Measurements from ENCODE around the gene EIF2D.

EIF2D gene

DNA sequence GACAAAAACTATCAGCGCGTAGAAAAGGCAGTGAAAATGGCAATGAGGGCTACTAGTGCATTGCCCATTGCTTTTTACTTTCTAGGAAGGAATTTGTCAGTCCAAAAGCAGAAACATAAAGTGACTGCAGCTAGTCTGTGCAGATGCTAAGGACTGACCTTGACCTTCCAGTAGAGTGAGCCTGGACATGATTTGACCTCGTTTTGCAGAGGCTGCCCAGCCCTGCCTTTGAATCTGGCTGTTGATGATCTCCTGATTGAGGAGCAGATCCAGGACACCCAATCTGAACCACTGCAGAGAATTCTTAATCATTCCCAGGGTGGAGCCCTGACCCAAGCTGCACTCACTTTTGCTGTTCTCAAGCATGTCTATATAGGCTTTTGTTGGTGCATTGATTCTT, 44.7 kb upstream of the EIF2D start:
- TF ChIP-seq, protein P1, sequence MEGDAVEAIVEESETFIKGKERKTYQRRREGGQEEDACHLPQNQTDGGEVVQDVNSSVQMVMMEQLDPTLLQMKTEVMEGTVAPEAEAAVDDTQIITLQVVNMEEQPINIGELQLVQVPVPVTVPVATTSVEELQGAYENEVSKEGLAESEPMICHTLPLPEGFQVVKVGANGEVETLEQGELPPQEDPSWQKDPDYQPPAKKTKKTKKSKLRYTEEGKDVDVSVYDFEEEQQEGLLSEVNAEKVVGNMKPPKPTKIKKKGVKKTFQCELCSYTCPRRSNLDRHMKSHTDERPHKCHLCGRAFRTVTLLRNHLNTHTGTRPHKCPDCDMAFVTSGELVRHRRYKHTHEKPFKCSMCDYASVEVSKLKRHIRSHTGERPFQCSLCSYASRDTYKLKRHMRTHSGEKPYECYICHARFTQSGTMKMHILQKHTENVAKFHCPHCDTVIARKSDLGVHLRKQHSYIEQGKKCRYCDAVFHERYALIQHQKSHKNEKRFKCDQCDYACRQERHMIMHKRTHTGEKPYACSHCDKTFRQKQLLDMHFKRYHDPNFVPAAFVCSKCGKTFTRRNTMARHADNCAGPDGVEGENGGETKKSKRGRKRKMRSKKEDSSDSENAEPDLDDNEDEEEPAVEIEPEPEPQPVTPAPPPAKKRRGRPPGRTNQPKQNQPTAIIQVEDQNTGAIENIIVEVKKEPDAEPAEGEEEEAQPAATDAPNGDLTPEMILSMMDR (IDR thresholded peaks at IDR 0.05; ENCODE audit: control insufficient read depth, extremely low read depth, insufficient read depth) = no peak
- no peak overlapping the region for H3K4me3 ChIP-seq (ENCODE audit: low read depth, low read length)
- no peak for DNase-seq (ENCODE audit: low read depth)

DNA sequence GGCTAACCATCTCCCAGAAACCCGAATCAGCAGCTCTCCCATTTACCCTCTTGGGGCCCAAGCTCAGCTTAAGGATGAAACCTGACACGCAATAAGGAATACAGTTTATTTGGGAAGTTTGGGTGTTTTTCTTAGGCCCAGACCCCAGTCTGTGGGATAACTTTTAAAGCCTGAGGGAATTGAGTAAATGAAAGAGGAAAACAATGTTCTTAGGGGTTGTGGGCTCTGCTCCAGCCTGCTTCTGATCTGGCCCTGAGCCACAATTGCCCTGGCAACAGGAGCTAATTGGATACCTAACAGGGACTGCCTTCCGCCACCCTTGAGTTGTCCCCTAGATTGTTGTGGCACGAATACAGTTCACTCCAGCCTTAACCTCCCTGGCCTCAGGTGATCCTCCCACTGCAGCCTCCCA, 43.2 kb upstream of the EIF2D start:
- TF ChIP-seq, protein P1 (IDR thresholded peaks at IDR 0.05; ENCODE audit: control insufficient read depth, extremely low read depth, insufficient read depth) = no peak
- H3K4me3 ChIP-seq (ENCODE audit: low read depth, low read length) = no peak overlapping the region
- no peak for DNase-seq (ENCODE audit: low read depth)

DNA sequence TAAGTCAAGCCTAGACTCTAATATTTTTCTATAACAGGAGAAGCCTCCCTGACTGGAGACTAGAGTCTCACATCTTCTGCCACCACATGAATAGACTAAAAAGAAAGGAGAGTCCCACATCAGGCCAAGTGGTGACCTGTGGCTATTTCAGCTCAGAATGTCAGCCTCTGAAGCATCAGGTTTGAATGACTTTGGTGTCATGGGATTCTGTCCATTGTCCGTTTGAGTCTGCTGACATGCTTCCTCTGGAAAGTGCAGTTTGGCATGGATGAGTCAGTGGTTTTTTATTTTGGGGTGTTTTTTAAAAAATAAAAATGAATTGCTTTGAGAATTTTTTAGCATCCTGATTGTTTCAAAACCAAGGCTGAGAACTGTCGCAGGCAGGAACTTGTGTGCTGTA, 42.6 kb upstream of the EIF2D start:
- TF ChIP-seq, protein P1 (IDR thresholded peaks at IDR 0.05; ENCODE audit: control insufficient read depth, extremely low read depth, insufficient read depth) = no peak
- no peak for DNase-seq (ENCODE audit: low read depth)
- H3K4me3 ChIP-seq (ENCODE audit: low read depth, low read length) = no peak overlapping the region

DNA sequence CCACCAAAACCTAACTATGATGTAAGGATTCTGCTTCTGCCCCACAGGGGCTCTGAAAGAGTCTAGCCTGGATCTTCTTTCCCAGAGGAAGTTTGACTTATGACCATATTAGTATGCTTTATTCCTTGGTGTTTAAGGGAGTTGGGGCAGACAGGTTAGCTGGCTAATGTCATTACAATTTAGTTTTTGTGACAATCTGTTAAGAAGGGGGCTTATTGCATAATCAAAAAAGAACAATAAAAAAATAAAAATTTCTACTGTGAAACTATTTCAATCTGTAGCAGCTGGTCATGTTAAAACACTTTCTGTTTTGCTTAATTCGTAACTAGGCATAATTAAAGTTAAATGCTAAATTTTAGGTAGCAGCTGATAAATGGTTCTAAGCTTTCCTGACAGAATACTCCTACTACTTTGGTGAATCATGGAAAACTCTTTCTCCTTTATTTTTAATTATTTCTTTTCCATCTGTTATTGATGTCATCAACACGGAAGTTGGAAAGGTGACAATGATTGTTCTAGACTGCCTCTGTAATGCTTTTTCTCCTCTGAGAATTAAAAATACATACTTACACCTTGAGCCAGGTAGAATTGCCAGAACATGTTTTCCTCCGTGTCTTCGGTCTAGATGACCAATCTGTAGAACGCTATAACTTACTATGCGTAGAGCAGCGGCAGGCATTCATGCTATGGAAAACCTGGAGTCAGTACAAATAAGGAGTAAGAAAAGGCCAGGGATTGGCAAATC, 41.6 kb upstream of the EIF2D start:
- no peak overlapping the region for H3K4me3 ChIP-seq (ENCODE audit: low read depth, low read length)
- TF ChIP-seq, protein P1 (IDR thresholded peaks at IDR 0.05; ENCODE audit: control insufficient read depth, extremely low read depth, insufficient read depth) = no peak
- DNase-seq (ENCODE audit: low read depth) = no peak

DNA sequence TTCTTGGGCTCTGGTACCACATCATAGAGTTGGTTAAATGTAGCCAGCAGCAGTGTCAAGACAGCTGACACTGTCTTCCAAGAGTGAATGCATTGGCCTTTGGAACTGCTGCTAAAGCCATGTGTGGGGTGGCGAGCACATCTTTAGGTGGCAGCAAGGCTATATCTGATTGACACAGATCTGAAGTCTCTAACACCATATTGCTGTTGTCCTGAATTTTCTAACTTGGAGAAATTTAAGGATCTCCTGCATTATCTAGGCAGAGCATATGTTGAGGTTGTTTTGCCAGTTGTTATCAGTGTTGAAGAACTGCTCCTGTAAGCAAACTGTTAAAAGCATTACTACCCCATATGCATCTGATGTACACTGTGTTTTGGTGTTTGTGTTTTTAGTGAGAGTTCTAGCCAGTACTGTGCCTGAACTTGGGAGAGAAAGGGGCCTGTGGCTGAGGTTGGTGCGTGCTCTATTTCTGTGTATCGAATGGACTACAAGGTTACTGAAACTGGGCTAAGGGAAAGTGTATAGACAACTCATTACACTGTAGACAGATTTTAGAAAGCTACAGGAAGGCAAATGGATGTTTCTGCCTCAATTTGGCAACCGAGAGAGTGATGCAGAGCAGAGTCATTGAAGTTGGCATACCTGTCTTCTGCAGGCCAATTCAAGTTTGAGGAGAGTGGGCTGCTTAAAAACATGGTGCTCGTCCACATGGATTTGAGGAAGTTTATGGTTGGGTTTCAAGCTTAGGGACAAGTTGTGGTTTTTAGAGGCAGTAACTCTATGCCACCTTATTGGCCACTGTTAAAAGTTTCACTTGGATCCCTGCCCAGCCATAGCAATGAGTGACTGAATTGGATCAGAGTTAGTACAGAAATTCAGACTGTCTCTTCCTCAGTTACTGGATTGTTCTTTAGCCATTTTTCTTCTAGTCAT, 40.0 kb upstream of the EIF2D start:
- H3K4me3 ChIP-seq (ENCODE audit: low read depth, low read length) = no peak overlapping the region
- DNase-seq (ENCODE audit: low read depth) = no peak
- TF ChIP-seq, protein P1 (IDR thresholded peaks at IDR 0.05; ENCODE audit: control insufficient read depth, extremely low read depth, insufficient read depth) = no peak

DNA sequence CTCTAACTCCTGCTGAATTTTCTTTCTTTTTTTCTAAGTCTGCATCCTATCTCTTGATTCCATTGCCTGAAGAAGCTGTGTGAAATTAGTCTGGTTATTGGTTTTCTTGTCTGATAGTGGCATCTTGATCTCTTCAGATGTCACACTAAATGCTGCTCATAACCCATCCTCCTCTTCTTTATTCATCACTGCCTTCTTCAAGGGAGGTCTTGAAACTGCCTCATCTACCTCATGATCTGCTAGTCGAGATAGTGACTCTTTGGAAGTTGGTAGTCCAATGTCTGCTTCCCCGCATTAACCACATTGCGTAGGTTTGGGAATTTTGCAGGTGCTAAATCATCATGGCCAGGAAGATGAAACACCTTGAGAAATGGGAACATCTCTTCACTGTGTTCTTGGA, 38.7 kb upstream of the EIF2D start:
- no peak overlapping the region for H3K4me3 ChIP-seq (ENCODE audit: low read depth, low read length)
- no peak for DNase-seq (ENCODE audit: low read depth)
- TF ChIP-seq, protein P1 (IDR thresholded peaks at IDR 0.05; ENCODE audit: control insufficient read depth, extremely low read depth, insufficient read depth) = no peak
